GM21717 (cell line): Measurements from ENCODE around the gene WDFY4.

Experiments
- ATAC-seq: cut with Tn5 transposase; IDR thresholded peaks from one replicate; pipeline ENCODE4 v1.9.1; 2021; ENCODE audit warnings: mild to moderate bottlenecking, moderate library complexity; ENCODE audit not compliant: unreplicated experiment

Gene WDFY4

GRCh38 chr10:48965460-48965859, 280.8 kb downstream of the WDFY4 start:
- ATAC-seq = no peak

- no peak for ATAC-seq
These were observed 283.4 kb downstream of the WDFY4 start for GRCh38 chr10:48968036-48968435.

DNA sequence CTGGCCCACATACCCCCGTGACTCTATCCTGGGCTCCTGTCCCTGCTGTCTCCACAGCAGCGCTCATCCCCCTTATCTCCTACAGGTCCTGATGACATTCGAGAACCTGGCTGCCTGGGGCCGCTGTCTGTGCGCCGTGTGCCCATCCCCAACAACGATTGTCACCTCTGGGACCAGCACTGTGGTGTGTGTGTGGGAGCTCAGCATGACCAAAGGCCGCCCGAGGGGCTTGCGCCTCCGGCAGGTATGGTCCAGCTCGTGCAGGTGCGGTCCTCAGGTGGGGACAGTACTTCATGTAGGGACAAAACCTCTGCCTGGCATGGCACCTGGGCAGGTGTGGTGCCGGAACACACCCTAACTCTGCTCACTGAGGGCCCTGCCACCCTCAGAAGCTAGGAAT, 285.4 kb downstream of the WDFY4 start:
- no peak for ATAC-seq

DNA sequence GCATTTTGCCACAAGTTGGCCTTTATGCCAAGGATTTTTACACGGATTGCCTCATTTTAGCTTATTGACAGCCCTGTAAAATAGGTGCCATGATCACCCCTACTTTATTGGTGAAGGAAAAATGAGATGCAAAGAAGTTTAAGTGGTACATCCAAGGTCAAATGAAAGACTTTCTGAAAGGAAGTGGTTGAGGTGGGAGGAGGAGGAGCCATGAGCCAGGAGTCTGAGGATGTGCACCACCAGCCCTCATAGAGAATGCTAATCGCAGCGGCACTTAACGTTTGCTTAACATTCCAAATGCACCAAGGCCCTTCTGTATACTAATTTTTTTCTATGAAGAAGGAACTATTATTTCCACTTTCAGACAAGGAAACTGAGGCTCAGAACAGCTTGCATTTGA, 286.0 kb downstream of the WDFY4 start:
- ATAC-seq = no peak

DNA sequence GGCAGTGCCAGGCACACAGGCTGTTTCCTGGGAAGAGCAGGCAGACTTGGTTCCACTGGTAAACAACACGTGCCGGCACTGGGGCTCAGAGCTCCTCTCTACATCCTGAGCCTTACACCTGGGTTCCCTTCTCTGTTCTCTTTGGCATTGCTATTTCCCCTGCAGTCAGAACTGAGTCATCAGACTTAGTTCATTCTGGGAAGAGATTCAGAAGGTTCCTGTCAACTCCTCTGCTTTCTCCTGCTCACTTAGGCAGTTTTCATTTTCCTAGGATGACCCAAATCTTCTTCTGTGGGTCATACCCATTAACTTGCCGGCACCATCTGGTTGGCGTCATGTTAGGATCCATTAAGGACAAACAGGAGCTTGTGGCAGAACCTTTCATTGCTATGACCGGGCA, 288.4 kb downstream of the WDFY4 start:
- ATAC-seq = no peak

- no peak for ATAC-seq
These were observed 290.0 kb downstream of the WDFY4 start for GRCh38 chr10:48974510-48975156.

- ATAC-seq = no peak
These were observed 291.5 kb downstream of the WDFY4 start for GRCh38 chr10:48976196-48976595.

DNA sequence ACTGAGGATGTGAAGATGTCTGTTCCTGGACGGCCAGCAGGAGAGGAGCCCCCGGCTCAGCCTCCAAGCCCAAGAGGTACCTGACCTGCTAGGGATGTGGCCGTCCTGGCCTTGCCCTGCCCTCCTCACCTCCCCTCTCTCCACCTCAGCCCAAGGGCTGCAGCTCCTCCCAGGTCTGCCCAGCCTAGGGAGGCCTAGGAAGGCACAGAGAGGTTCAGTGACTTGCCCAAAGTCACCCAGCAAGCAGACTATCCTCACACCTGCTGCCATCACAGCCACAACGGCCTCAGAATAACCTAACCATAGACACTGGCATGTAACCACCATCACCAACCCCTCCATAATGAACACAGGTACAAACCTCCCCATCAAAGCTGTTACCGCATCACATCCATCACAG, 293.6 kb downstream of the WDFY4 start:
- no peak for ATAC-seq

DNA sequence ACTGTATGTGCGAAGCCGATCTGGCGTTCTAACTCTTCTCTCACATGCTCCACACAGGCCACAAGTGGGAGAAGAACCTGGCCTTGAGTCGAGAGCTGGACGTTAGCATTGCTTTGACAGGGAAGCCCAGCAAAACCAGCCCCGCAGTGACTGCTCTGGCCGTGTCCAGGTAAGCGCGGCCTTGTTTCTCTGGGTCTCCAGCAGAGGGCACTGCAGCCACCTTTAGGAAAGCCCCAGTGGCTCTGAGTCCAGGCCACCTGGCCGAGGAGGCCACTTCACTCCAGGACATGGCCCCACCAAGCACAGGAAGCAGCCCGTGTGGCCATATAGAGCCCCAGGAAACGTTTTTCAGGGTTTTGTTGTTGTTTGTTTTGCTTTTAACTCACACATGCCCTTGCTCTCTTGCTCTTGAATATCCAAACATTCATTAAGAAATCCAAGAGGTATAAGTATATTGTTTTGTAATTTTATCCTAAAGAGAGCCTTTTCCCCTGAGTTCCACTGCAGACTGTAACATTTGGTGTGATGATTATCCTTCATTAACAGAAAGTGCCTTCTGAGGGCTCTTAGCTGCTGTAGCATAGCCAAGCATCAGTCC, 296.7 kb downstream of the WDFY4 start:
- no peak for ATAC-seq

DNA sequence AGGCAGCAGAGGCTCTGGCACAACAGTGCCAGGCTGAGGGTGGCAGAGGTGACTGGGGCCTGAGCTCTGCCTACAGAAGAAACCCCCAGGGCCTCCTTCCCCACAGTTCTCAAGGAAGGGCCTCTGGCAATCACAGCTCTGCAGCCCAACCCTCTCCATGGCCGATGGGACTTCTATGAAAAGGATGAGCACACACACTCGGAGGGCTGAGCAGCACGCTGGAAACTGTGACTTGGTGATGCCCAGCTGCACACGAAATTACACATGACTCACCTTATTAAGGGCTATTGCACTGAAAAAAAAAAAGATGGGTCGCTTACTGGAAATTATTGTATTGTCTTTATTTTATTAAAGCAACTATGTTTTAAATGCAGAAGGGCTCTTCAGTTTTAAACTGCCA, 297.9 kb downstream of the WDFY4 start:
- no peak for ATAC-seq

- ATAC-seq = no peak
These were observed 299.1 kb downstream of the WDFY4 start for GRCh38 chr10:48983648-48984351.

GRCh38 chr10:48985621-48986158, 301.0 kb downstream of the WDFY4 start:
- ATAC-seq = no peak

DNA sequence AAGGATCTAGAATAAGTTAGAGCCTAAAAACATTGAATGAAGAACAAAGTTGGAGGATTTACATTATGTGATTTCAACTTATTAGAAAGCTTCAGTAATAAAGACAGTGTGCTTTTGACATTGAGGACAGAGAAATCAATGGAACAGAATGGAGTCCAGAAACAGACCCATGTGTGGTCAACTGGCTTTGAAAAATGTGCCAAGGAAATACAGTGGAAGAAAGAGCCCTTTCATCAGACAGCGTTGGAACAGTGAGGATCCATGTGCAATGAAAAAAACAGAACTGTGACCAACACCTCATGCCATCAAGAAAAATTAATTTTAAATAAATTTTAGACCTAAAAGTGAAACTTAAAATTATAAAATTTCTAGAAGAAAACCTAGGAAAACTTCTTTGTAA, 305.6 kb downstream of the WDFY4 start:
- no peak for ATAC-seq

GRCh38 chr10:48993627-48994026, 309.0 kb downstream of the WDFY4 start:
- ATAC-seq = no peak

GRCh38 chr10:48996329-48996728, 311.7 kb downstream of the WDFY4 start:
- ATAC-seq = no peak

GRCh38 chr10:48999346-48999745, 314.7 kb downstream of the WDFY4 start:
- ATAC-seq = no peak

GRCh38 chr10:49000437-49001398, 316.0 kb downstream of the WDFY4 start:
- ATAC-seq = no peak

DNA sequence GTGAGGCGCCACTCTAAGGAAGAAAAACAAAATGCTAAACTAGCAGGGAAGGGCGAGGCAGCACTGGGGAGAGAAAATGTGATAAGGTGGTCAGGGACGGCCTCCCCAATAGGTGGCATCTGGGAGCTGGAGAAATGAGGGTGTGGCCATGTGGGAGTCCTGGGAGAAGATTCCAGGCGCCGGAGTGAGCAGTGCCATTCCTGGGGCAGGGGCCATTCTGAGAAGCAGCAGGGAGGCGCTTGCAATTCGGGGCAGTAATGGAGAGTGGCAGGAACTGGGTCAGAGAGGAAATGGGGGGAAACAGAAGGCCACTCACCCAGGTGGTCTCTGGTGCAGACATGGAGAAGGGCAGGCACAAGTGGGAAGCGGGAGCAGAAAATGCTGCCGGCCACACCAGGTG, 316.7 kb downstream of the WDFY4 start:
- ATAC-seq = no peak

GRCh38 chr10:49001870-49002672, 317.4 kb downstream of the WDFY4 start:
- ATAC-seq = no peak

DNA sequence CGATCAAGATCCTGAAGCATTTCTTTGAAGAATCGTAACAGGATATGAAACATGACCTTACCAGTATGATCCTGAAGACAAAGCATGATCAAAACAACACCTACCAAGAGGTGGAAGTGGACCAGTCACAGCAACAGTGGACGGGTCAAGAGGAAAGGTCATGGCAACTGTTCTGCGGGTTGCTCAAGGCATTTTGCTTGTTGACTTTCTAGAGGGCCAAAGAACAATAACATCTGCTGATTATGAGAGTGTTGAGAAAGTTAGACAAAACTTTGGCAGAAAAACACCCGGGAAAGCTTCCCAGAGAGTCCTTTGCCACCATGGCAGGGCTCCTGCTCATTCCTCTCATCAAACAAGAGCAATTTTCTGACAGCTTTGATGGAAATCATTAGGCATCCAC, 320.6 kb downstream of the WDFY4 start:
- ATAC-seq = no peak
